NCI-H460 (cell line): Measurements from ENCODE around the gene TM4SF20. TPM values are rescaled to one million over a fixed set of nuclear protein-coding genes. Genes with fewer than 3 reads are reported as not detected.
A peak's percentile ranks its signal among the peaks of the same experiment; 100 is the strongest.

ENCODE experiments used
- DNase-seq: peaks from one replicate; pipeline ENCODE4 v3.0.0-alpha.2; 2016; ENCODE audit warnings: low read depth; ENCODE audit errors: extremely low read depth
- polyA plus RNA-seq: library from polyadenylated mRNA; depleted of rRNA; stranded (reverse); fragments of >200 nt; gene quantifications from 2 replicates; pipeline ENCODE4 v1.2.3, GENCODE V29; 2014; cell fraction: nucleus; rRNA removed
- total RNA-seq: library from RNA; depleted of rRNA; stranded (reverse); fragments of >200 nt; shearing (Covaris generic); gene quantifications from 2 replicates; pipeline ENCODE4 v1.2.3, GENCODE V29; 2014; rRNA removed

Gene TM4SF20, protein sequence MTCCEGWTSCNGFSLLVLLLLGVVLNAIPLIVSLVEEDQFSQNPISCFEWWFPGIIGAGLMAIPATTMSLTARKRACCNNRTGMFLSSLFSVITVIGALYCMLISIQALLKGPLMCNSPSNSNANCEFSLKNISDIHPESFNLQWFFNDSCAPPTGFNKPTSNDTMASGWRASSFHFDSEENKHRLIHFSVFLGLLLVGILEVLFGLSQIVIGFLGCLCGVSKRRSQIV
- 0.72 and 0.99 TPM in 2 replicates for total RNA-seq
- 8.6 and 12.1 TPM in 2 replicates for polyA plus RNA-seq

DNA sequence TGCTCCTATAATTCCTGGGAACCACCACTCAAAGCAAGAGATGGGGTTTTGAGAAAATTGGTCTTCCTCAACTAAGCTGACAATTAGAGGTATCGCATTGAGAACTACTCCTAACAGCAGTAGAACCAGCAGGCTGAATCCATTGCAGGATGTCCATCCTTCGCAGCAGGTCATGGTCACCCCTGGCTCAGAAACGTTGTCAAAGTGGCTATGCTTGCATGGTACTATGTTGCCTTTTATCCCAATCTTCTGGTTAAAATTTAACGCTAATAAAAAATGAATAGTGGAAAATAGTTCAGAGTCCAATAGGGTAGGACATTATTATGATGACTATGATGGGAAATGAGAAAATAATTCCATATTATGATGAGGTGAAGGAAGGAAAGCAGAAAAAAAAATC is at the start of gene TM4SF20:
TSS of gene TM4SF20 (minus strand) at position 212 of the 400 bp plus-strand sequence. CDS start at position 174, 38 bp downstream.
- DNase-seq, result no peak

DNA sequence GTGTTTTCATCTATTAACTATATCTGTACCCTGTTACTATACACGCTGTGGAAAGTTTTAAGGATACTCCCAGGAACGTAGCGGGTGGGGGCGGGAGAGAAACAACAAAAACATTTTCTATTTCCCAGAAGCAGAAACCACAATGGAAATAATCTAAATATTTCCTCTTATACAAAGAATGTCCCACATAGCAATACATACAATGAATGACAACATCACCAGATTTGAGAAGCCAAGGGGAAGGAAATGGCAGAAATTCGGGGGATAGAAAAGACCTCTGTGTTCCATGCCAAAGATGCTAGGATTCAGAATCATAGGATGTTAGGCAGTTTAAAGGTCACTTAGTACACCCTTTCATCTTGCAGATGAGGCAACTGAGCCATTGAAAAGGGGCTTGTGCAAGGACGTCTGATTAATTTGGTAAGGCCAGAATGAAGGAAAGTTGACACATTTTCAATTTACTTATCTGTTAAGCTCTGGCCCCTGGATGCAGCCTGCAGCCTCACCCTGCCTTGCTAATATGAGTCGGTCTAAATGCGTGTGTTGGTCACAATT is 49.7 kb upstream of the TM4SF20 start:
- no peak for DNase-seq

DNA sequence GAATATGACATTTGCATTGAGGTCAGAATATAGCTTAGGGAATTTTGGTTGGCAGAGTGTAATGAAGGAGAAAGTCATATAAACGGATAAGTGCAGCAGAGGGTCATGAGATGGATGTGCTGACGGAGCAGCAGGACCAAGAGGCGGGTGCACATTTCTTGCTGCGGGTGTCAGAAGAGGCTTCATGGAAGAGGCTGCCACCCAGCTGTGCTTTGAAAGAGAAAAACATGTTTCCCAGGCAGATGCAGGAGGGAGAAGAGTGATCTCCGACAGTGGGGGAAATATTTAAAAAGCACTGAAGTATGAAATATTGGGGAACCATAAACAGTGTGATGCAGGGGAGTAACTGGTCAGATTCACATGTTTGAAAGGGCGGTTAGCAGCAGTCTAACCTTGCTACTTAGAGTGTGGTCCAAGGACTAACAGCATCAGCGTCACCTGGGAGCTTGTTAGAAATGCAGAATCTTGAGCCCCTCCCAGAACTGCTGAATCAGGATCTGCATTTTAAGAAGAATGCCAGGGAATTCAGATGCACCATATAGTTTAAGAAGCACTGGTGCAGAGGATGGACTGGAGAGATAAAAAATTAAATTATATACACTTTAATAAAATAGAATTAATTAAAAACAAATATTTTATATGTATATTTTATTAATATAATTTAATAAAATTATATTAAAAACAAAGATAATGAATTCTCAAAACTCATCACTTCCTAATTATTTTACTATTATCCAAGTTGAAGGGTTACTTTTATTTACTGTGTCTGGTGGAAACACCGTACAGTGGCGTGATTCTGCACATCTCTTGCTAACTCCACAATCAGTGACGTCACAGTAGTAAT is 44.8 kb upstream of the TM4SF20 start:
- DNase-seq, result no peak

DNA sequence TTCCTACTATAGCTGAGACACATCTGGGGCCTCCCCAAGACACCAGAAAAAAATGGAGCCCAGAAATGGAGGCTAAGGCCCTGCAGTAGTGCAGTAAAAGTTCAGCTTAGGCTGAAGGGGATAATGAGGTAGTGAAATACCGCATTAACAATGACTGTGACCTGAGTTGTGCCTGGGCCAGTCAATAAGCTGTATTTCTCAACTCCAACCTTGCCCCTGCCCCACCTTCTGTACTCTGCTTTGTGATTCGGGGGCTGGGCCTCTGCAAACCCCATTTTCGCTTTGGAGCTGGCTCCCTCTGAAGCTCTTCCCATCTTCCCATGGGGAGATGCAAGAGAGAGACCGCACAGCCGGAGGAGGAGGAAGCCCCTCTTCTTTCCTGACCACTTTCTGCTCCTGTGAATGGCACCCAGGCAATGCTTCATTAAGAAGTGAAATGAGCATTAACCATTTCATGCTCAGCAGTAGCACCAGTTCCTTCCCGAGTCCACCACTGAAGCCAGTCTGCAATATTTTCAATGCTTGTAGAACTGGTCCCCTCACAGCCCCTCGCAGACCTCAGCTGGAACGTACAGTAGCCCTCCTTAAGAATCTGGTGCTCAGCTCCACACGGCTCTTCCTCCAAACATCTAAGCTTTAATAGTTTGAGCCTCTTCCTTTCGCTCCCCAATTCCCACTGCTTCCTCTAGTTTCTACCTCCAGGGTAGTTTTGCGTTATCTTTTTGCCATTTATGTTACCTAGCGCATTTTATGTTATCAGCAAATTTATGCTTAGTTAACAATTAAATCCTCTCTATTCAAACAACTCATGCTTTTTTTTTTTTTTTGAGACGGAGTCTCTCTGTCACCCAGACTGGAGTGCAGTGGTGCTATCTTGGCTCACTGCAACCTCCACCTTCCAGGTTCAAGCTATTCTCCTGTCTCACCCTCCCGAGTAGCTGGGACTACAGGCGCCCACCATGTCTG is 41.3 kb upstream of the TM4SF20 start:
- DNase-seq, result no peak

DNA sequence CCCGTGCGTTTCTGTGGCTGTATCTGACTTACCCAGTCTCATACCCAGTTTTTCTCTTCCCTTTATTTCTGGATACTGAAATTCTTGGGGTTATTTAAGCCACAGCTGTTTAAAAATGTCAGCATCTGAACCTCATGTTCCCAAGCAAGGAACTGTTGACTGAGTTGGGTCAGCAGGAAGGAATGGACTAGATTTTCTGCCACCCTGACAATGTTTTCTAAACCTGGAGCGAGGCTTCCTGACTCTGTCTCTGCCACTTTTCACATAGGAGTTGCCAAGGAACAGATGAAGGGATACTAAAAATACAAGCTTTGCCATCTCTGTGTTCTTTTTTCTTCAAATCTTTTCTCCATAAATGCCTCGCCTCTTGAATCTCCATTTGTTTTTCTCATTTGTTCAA is 37.6 kb upstream of the TM4SF20 start:
- no peak for DNase-seq

DNA sequence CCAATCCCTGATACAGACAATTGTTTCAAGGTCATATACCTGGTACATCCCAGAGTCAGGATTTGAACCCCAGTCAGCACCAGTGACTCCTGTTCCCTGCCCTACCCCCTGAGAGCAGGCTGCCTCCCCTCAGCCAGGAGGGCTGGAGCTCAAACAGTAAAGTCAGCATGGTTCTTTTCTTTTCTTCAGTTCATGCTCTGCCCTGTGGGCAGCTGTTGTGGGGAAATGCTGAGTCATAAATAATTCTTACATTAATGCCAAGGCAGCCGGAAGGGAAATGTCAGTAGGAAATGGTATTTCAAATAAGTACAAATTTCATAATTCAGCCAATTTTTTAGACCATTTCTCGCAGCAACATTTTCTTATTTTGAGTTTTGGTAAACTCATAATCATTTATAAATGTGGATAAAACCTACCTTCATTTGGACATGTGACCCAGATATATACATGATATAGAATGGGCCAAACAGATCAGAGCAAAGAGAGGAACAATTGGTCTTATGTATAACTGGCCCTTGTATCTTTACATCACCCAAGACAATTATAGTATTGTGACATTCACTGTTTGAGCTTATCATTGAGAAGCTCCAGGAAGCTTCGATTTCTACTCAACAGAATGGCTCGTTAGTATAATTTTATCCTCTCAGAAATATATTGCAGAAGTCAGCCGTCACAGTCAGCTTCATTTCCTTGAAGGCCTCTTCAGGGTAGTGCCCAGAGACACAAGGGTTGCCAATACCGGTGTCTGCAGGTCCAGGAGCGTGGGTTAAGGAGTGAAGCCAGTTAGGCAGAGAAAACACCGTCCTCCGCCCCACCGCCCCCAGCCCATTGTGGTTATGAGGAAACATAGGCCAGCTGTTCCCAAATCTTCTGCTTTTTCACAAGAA is 36.7 kb upstream of the TM4SF20 start:
- DNase-seq, result peak; percentile 56

DNA sequence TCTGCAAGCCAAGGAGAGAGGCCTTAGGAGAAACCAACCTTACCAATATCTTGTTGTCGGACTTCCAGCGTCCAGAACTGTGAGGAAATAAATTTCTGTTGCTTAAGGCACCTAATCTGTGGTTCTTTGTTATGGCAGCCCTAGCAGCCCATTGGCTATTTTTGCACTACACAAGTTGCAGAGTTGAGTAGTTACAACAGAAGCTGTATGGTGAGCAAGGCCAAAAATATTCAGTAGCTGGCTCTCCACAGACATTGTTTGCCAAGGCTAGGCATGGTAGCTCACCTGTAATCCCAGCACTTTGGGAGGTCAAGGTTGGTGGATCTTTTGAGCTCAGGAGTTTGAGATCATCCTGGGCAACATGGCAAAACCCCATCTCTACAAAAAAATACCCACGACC is 35.7 kb upstream of the TM4SF20 start:
- DNase-seq, result no peak

DNA sequence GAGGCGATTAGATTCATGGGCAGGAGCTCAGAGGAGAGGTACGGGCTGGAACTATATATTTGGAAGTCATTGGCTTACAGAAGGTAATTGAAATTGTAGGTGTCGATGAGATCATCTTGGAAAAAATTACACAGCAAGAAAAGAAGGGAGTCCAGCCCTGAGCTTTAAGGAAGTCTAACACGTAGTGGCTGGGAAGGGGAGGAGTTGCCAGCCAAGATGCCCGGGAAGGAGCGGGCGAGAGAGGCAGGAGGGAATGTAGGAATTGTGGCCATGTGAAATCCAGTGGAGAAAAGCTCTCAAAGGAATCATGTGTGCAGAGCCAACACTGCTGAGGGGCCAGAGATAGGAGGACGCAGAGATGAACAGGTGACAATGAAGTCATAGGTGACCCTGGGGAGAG is 34.3 kb upstream of the TM4SF20 start:
- DNase-seq, result no peak

DNA sequence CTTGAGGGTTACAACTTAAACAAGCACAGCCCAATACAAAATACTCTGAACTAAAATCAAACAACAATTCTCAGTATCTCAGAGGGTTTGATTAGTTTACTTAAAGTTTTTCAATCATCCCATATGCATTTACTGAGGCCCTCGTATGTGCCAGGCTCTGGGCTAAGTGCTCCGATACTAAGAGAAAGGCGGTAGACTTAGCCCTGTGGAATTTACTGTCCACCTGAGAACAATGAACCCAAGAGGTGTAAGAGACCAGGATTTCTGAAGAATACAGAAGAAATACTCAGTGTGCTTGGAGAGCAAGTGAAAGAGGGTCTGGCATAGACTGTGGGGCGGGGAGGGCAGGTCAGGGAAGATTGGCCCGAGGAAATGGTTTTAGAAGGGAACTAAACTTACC is 33.8 kb upstream of the TM4SF20 start:
- no peak for DNase-seq

DNA sequence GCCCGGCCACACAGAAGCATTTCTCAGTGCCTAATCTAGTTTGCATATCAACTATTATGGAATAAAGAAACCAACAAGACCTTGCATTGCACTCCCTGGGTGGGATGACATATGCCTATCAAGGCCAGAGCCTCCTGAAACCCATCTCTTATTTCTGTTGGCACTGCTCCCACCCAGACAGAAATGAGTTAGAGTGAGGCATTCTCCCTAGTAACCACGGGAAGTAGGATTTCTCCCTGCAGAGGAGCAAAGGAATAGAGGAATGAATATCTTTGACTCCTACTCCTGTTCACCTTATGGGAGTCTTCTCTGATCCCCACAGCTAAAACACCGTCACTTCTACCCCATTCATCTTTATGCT is 32.9 kb upstream of the TM4SF20 start:
- no peak for DNase-seq

DNA sequence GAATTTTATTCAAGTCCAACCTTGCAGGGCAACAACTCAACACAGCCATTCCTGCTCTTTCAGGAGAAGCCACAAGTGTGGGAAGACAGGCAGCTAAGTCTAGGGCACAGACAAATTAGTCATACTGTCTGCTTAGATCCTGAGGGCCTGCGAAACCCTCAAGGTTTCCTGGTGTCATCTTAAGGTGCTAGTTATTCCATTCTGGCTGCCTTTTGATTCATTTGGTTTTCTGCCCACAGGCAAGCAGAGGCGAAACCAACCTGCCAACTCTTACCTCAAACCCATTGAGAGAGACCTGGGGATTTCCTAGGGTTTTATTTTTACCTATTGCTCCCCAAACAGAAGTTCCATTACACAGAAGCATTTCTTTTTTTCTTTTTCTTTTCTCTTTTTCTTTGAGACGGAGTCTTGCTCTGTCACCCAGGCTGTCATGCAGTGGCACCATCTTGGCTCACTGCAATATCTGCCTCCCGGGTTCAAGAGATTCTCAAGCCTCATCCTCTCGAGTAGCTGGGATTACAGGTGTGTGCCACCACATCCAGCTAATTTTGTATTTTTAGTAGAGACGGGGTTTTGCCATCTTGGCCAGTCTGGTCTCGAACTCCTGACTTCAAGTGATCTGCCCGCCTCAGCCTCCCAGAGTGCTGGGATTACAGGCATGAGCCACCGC is 32.3 kb upstream of the TM4SF20 start:
- DNase-seq, result no peak

DNA sequence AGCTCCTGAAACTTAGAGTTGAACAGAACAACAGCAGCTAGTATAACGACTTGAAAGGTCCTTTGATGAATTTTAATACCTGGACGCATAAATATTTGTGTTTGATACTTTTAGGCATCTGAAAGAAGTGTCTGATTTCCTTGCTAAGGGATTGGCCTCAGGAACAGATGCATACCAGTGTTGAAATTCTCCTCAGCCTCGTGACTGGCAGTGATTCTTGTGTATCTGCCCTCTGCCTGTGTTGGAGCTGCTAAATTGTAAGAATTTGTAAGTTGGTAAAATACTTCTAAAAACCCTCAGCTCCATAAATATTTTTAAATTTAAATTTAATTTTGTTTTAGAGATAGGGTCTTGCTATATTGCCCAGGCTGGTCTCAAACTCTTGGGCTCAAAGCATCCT is 31.1 kb upstream of the TM4SF20 start:
- no peak for DNase-seq

DNA sequence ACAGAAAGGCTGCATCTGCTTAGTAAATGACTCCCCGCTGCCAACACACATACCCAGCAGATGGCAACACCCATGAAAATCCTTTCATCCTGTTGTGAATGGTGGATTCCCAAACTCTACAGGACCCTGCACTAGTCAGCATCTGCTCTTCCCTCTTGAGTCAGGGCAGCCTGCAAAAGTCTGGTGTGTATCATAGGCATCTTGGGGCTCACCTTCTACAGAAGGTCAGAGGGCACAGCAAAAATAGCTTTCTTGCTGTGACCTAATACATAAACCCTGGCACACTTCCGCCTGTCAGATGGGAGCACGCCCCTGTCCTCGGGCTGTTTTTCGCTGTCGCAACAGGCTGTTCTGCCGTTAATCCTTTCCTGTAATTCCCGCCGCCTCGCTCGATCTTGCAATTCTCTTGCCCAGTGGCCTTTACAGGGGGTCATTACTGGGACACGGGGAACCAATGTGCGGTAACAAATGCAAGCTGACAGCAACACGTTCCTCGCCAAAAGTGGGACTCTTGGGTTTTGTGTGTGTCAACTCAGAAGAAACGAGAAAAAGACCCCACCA is 28.6 kb upstream of the TM4SF20 start:
- DNase-seq, result peak; percentile 93

DNA sequence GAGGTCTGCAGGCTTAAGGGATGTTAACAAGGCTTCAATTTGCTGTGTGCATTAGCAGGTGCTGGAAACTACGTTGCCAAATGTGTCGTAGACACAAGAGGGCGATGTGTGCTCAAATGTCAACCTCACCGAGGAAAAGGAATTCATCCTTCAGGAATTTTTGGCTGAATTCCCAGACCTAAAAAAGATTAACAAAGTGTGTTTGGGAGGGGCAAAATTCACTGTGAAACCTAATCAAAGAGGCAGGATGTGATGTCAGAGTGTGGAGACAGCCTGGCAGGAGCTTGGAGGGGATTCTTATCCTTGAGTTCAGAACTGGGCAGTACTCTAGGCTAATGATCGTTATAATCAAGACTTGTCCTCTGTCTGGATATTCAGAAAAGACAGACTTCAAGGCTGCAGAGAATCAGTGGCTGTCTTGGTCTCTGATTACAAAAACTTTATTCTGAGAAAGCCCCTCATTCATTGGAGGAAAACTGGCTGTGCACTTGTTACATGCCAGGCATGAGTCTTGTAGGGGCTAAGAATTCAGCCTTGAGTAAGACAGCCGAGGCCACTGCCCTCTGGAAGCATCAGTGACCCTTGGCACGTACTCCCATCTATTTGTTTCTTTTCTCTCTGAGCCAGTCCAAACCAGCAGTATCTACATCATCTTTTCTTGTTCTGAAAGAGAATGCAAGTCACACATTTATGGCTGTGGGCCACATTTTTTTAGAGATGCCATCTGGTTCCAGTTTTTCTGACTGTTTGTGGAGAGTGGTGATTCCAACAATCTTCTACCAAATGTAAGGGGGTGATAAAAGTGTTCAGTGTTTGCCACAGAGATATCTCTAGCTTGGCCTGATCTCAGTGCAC is 27.3 kb upstream of the TM4SF20 start:
- DNase-seq, result peak; percentile 98

DNA sequence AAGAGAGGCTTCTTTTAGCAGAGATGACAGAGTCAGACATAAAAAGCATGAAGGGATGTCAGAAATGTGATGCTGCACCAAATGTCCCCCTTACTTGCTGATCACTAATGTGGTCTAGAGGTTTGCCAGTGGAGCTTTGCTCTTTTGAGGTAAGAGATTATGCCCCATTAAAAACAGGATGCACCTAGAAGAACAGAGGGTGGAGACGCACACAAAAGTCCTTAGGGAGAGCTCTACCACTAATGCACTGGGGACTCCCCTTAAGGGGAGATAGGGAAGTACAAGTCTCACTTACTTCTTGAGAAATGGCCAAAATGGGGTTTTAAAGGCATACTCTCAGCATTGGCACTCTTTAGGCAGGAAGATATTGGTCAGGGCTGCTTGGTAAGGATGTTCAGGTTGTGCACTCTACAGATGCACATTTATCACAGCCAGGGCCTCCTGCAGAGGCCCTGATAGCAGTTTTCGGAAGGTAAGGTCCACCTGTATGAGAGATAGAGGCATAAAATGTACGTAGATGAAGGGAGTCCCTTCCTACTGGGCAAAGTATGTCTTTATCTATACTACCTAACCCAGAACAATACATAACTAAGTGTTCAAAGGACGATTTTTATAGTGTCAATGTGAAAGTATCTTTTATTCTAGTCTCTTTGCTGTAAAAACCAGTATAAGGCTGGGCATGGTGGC is 25.6 kb upstream of the TM4SF20 start:
- DNase-seq, result no peak

DNA sequence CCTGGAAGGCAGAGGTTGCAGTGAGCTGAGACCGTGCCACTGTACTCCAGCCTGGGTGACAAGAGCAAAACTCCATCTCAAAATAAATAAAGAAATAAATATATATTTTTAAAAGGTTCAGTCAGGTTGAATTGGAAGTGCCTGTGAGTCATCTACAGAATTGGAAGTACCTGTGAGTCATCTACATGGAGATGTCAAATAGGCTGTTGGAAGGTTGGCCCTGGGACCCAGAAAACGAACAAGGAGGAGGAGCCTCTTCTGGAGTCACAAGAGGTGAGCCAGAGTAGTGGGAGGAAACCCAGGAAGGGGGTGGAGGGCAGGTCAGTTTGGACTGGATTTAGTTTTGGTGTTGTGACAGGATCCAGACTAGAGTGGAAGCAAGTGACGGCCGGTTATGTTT is 23.9 kb upstream of the TM4SF20 start:
- DNase-seq, result no peak

DNA sequence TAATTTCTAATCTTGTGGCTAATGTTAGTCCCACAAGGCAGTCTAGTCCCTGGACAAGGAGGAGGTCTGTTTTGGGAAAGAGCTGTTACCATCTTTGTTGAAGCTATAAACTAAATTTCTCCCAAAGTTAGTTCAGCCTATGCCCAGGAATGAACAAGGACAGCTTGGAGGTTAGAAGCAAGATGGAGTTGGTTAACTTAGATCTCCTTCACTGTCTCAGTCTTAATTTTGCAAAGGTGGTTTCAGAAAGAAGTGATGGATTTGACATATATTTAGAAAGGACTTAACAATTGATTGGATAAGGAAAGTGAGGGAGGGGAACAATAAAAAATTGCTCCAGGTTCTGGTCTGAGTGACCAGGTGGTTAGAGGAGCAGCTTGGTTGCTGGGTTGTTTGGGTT is 23.2 kb upstream of the TM4SF20 start:
- no peak for DNase-seq
